ENCODE data around the gene C6orf62.
"Not testable (repeated sequence)": the region's sequence is repeated elsewhere in the genome, so short reads cannot be mapped to it uniquely, and the experiment has no call there.

Gene C6orf62

GRCh38 chr6:24695635-24696034 is 23.3 kb downstream of the C6orf62 start:
- DNase-seq = peak; percentile 64

DNA sequence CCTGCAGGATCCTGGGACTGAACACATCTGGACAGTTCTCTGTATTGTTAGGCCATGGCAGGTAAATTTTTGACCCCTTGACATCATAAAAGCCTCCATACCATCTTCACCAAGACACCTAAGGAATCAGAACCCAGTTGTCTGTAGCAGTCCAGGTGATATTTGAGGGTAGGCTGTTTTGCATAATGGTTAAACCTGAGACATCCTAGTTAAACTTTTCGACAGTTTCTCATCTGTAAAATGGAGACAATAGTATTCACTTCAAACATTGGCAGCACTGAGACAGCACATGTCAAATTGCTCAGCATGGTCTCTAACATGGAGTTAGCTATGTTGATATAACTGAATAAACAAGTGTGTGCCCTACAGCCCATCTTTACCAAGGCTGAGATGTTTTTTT is 24.8 kb downstream of the C6orf62 start:
- DNase-seq = no peak

DNA sequence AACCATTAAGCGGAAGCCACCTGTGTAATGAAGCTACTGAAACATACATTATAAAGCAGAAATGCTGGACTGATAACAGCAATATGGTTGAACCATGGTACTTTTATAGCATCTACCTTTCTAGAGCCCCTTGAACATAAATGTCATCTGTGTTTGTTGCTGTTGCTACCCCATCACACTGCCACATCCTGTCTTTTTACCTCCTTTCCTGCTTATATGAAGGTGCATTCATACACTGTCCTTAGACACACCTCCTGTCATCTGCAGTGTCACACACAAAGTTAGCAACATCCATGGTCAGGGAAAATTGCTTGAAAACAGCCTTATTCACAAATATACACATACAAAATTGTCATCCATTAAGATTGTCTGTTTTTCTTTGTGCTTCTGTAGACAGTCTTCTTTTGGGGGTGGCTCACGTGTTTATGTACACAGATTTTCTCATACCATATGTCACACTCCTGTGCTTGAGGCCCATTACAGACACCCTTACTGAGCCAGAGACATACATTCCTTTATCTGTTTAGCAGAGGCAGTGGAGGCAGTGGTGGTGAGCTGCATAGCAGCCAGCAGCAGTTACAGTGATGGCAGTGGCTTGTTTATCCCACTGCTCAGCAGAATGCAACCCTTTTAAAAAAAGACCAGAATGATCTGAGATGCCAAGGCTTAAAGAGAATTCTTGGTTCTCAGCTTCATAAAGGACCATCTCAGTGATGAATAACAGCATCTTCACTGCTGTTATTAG is 25.9 kb downstream of the C6orf62 start:
- no peak for DNase-seq

DNA sequence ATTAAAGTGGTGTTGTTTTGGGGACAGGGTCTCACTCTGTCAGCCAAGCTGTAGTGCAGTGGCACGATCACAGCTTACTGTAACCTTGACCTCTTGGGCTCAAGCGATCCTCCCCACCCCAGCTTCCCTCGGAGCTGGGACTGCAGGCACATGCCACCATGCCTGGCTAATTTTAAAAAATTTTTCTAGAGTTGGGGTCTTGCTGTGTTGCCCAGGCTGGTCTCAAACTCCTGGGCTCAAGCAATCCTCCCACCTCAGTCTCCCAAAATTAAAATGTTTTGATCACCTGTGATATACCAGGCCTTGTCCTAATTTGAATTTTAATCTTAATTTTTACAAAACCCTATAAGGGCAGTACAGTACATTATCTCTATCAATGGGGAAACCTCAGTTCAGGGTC is 26.5 kb downstream of the C6orf62 start:
- no peak for DNase-seq

DNA sequence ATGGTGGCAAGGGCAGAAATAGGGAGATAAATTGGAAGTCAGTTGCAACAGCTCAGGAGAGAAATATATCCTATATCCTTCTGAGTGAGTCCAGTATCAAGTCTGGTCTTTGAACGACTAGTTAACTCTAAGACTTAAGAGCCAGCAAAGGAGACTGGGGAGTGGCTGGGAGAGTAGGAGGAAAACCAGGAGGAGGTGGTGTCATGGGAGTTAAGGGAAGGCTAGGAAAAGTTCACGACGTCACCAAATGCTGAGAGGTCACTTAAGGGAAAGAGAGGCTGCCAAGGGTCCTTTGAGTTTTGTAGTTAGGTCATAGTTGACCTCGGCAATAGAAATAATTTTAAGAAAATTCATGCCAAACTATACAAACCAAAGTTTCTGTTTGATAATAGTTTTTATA is 27.0 kb downstream of the C6orf62 start:
- no peak for DNase-seq

GRCh38 chr6:24691550-24691949 is 27.4 kb downstream of the C6orf62 start:
- no peak for DNase-seq

DNA sequence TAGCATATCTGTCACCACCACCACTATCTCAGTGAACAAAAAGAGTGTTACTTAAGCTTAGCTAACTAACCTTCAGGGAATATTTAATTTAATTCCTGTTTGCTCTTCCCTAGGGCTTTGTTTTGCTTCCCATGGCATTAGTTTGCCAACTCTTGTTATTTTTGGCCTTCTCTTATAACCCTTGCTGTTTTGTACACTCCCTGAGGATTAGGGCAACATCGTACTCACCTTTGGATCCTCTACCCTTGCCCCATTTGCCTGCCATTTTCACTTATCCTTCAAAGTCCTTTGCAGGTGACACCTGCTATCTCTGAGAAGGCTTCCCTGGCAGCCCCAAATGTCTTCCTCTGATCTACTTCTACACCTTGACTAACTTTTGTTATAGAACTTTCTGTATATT is 28.4 kb downstream of the C6orf62 start:
- no peak for DNase-seq

GRCh38 chr6:24689964-24690363 is 29.0 kb downstream of the C6orf62 start:
- no peak for DNase-seq

GRCh38 chr6:24686946-24687345 is 32.0 kb downstream of the C6orf62 start:
- no peak for DNase-seq

DNA sequence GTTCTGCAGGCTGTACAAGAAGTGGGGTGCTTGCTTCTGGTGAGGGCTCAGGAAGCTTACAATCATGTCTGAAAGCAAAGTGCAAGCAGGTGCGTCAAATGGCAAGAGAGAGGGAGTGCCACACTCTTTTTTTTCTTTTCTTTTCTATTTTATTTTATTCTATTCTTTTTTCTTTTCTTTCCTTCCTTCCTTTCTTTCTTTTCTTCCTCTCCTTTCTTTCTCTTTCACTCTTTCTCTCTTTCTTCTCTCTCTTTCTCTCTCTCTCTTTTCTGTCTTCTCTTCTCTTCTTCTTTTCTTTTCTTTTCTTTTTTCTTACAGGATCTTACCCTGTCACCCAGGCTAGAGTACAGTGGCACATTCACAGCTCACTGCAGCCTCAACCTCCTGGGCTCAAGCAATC is 32.5 kb downstream of the C6orf62 start:
- no peak for DNase-seq

DNA sequence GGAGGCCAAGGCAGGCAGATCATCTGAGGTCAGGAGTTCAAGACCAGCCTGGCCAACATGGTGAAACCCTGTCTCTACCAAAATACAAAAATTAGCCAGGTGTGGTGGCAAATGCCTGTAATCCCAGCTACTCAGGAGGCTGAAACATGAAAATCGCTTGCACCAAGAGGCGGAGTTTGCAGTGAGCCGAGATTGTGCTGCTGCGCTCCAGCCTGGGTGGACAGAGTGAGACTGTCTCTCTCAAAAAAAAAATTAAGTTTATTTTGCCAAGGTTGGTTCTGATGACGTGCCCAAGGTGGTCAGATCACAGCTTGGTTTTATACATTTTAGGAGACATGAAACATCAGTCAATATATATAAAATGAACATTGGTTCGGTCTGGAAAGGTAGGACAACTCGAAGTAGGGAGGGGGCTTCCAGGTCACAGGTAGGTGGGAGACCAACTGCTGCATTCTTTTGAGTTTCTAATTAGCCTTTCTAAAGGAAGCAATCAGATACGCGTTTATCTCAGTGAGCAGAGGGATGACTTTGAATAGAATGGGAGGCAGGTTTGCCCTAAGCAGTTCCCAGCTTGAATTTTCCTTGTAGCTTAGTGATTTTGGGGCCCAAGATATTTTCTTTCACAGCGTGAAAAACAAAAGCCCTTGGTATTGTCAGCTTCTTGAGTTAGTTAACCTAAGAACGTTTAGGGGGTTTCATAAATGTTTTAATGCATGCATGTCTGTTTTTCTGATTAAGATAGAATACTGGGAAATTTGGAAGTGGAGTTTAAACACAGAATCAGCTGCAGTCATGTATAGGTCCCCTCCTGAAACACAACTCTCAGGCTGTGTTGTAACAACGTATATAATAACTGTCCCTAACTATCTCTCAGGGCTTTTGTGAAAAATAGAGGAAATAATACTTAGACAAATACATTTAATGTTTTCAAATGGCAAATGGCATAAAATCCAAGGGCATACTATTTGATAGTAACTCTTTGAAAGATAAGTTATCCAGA is 35.4 kb downstream of the C6orf62 start:
- no peak for DNase-seq

GRCh38 chr6:24680582-24680981 is 38.4 kb downstream of the C6orf62 start:
- DNase-seq = no peak

DNA sequence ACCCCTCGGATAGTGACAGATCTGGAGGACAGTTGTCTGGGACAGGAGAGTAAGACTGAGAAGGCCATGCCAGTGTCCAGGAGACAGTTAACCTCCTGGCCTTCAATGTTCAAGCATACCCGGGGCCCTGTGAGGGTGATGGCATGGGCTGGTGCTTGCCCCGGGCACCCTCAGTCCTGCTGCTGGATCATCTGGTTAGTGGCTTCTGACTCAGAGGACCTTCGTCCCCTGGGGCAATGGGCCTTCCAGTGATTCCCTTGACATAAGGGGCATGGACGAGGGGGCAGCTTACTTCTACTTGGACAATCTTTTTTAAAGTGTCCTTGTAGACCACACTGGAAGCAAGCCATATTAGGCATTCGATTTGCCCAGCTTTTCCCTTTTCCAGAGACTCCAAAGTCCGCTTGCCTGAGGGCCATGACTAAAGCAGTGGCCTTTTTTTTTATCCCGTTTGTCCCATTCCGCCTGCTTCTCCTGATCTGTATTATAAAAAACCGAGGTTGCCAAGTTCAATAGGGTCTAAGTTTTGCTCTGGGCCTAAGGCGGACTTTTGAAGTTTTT is 40.1 kb downstream of the C6orf62 start:
- DNase-seq = not testable (repeated sequence)

- DNase-seq = no peak
Measured at GRCh38 chr6:24673625-24674024, 45.3 kb downstream of the C6orf62 start.

GRCh38 chr6:24672620-24673182 is 46.3 kb downstream of the C6orf62 start:
- DNase-seq = no peak

DNA sequence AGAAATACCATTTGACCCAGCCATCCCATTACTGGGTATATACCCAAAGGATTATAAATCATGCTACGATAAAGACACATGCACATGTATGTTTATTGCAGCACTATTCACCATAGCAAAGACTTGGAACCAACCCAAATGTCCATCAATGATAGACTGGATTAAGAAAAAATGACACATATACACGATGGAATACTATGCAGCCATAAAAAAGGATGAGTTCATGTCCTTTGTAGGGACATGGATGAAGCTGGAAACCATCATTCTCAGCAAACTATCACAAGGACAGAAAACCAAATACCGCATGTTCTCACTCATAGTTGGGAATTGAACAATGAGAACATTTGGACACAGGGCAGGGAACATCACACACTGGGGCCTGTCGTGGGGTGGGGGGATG is 47.9 kb downstream of the C6orf62 start:
- not testable (repeated sequence) for DNase-seq

- DNase-seq = not testable (repeated sequence)
Measured at GRCh38 chr6:24670492-24670891, 48.5 kb downstream of the C6orf62 start.

GRCh38 chr6:24668997-24669361 is 50.0 kb downstream of the C6orf62 start:
- no peak for DNase-seq

DNA sequence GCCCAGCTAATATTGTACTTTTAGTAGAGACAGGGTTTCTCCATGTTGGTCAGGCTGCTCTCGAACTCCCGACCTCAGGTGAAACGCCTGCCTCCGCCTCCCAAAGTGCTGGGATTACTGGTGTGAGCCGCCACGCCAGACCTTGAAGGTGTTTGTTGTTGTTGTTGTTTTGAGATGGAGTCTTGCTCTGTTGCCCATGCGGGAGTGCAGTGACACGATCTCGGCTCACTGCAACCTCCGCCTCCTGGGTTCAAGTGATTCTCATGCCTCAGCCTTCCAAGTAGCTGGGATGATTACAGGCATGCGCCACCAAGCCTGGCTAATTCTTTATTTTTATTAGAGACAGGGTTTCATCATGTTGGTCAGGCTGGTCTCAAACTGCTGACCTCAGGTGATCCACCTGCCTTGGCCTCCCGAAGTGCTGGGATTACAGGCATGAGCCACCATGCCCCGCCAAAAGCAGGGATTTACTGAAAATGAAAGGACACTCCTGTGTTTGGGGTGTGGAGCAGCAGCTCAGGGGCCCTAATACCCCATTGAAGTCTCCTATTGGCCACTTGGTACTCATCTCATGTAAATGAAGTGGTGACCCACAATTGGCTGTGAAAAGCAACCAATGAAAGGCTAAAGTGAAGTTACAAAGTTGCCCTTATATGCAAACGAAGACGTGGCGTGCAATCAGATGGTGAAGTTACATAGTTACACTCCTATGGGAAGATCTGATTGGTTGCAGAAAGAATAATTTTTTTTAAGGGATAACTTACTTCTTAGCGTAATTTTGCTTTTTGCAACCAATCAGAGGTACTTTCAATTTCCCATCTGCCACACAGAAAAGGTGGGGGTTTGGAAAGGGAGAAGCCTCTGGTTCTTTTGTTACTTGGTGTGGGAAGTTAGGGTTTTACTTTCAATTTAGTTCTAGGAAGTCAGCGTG is 50.6 kb downstream of the C6orf62 start:
- not testable (repeated sequence) for DNase-seq

- no peak for DNase-seq
Measured at GRCh38 chr6:24667378-24667803, 51.6 kb downstream of the C6orf62 start.

DNA sequence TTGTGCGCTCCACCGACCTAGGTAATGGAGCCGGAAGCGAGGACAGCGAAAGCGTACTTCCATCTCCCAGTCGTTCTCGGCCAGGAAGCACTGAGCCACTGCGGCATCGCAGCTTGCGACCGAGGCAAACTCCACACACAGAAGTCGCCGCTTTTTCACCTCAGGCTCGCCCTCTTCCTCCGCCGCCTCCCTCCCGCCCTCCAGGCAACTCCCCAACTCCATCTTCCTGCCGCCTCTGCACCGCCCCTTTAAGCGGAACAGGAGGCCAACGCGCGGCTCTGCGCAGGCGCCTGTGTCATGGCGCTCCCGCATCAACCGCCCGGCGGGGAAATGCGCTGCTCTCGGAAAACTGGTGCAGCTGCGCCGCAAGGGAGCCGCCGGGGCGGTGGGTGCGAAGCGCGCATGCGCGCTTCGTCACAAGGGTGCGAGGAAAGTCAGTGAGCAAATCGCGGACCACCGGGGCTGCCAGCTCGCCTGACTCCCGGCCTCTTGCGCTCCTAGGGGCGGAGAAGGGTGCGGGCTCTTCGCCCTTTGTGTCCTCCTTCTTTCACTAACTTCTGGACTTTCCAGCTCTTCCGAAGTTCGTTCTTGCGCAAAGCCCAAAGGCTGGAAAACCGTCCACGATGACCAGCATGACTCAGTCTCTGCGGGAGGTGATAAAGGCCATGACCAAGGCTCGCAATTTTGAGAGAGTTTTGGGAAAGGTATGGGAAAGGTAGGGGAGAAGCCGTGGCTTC is 52.1 kb downstream of the C6orf62 start, which contains the start of the genes ACOT13 and TDP2:
ACOT13 (plus strand) TSS at position 437 of the 737 bp plus-strand sequence; CDS start at position 624, 187 bp downstream.
TDP2 (minus strand) TSS at position 259 of the 737 bp plus-strand sequence; CDS start at position 222, 37 bp downstream.
- peak; percentile 97 for DNase-seq
